Kidney (tissue), 22 donors: ENCODE measurements around the gene WDR46. TPM values are rescaled to one million over a fixed set of nuclear protein-coding genes. Genes with fewer than 3 reads are reported as not detected.
A peak's percentile ranks its signal among the peaks of the same experiment; 100 is the strongest.

Experiments used
- DNase-seq, 5 donors: peaks; one replicate each; pipeline ENCODE4 v3.0.0-alpha.2; 2013 to 2020
- FAIRE-seq: peaks from 2 replicates; lab custom pipeline; 2012; peaks lifted over from hg19 to GRCh38; lab: Jason Lieb, UNC
- H3K27ac ChIP-seq, 2 donors: one replicate each; pipeline ENCODE4 v1.7.0; 2013; ENCODE audit warnings: low read depth in 2 of 2, low read length in 2 of 2, inconsistent platforms in 1 of 2
- H3K27me3 ChIP-seq: one replicate; pipeline ENCODE4 v1.7.1; 2013; ENCODE audit warnings: low read length, inconsistent platforms; ENCODE audit not compliant: control insufficient read depth, insufficient read depth
- H3K36me3 ChIP-seq, 3 donors: one replicate each; pipeline versions ENCODE4 v1.7.0 to v1.7.1; 2013; ENCODE audit warnings: low read length in 3 of 3, control low read depth in 1 of 3, inconsistent platforms in 1 of 3; ENCODE audit not compliant: insufficient read depth in 3 of 3, control insufficient read depth in 2 of 3
- H3K4me1 ChIP-seq, 3 donors: one replicate each; pipeline versions ENCODE4 v1.7.0 to v1.7.1; 2013; ENCODE audit warnings: low read length in 3 of 3, inconsistent platforms in 1 of 3, low read depth in 1 of 3; ENCODE audit not compliant: control insufficient read depth in 2 of 3, insufficient read depth in 2 of 3
- H3K4me3 ChIP-seq, 3 donors: one replicate each; pipeline versions ENCODE4 v1.7.0 to v1.8.1; 2013; ENCODE audit warnings: low read length in 3 of 3, control low read depth in 1 of 3, inconsistent platforms in 1 of 3
- H3K9ac ChIP-seq, 3 donors: one replicate each; pipeline versions ENCODE4 v1.7.0 to v1.7.1; 2013; ENCODE audit warnings: low read length in 3 of 3, control low read depth in 1 of 3, inconsistent platforms in 1 of 3
- H3K9me3 ChIP-seq, 3 donors: one replicate each; pipeline versions ENCODE4 v1.7.0 to v1.7.1; 2013; ENCODE audit warnings: low read length in 3 of 3, control low read depth in 1 of 3, inconsistent platforms in 1 of 3; ENCODE audit not compliant: control insufficient read depth in 2 of 3, insufficient read depth in 1 of 3
- CTCF ChIP-seq: IDR thresholded peaks from 3 replicates; pipeline ENCODE4 v1.5.1; 2012; ENCODE audit warnings: mild to moderate bottlenecking, moderate library complexity, borderline replicate concordance; ENCODE audit not compliant: insufficient read depth; ENCODE audit errors: extremely low read depth
- intact Hi-C: fragments of 100-400 bp; cut with DNase I; formaldehyde crosslinking; loops from one replicate; pipeline ENCODE4 v1.11.1; 2022
- long read RNA-seq, 10 donors: library from polyadenylated mRNA in 1 of 10; unstranded in 1 of 10; transcript quantifications; one replicate each; pipeline ENCODE4 v2.0.0 and lab custom pipeline, GENCODE V29; 2021 to 2026
- polyA plus RNA-seq: library from polyadenylated mRNA; stranded (reverse); fragments of 350-450 nt; fragmentation: Illumina TruSeq; extraction: RNeasy Lipid Tissue Mini Kit (QIAGEN cat#74804); gene quantifications from one replicate; pipeline ENCODE4 v1.2.3, GENCODE V29; 2014; ENCODE audit warnings: low read depth, low replicate concordance; ENCODE audit not compliant: insufficient read depth
- total RNA-seq: library from RNA; stranded (reverse); fragmentation: NEBNext Ultra II Directional; extraction: Animal tissue kit (Norgen Biotek cat#: 25700); gene quantifications from one replicate; pipeline ENCODE4 v1.2.1, GENCODE V29; 2021
- donor health status: control.
- donor health status: control.
- donor health status: control.
- donor health status: control.
- donor health status: control.
- donor health status: DM: yes; HTN: yes; CAD: no.
- donor health status: Normal renal cell carcinoma (clear cell type).

Gene WDR46
- total RNA-seq (40.3 TPM), polyA plus RNA-seq (46.5 TPM)
- long read RNA-seq, donor 1, transcript WDR46-231 (15 exons, 2,358 nt) = major isoform, 10 of 45 reads
- long read RNA-seq, donor 1, partial matches to known transcripts = 34 of 45 reads
- long read RNA-seq, donor 1, other reads (novel, unspliced or antisense) = 0 of 45 reads
- long read RNA-seq, donor 2, transcript WDR46-231 (15 exons, 2,358 nt) = major isoform, 5 of 5 reads
- long read RNA-seq, donor 2, partial matches to known transcripts = 0 of 5 reads
- long read RNA-seq, donor 2, other reads (novel, unspliced or antisense) = 0 of 5 reads
- long read RNA-seq, donor 3, partial matches to known transcripts = 72 of 83 reads
- long read RNA-seq, donor 3, other reads (novel, unspliced or antisense) = 7 of 83 reads
- long read RNA-seq, donor 4, partial matches to known transcripts = 0 of 5 reads
- long read RNA-seq, donor 4, other reads (novel, unspliced or antisense) = 0 of 5 reads
- long read RNA-seq, donor 5 = 0 reads
- long read RNA-seq, donor 6, partial matches to known transcripts = 0 of 1 reads
- long read RNA-seq, donor 6, other reads (novel, unspliced or antisense) = 0 of 1 reads
- long read RNA-seq, donor 7, transcript WDR46-231 (15 exons, 2,358 nt) = major isoform, 32 of 51 reads
- long read RNA-seq, donor 7, partial matches to known transcripts = 5 of 51 reads
- long read RNA-seq, donor 7, other reads (novel, unspliced or antisense) = 13 of 51 reads
- long read RNA-seq, donor 8, transcript WDR46-231 (15 exons, 2,358 nt) = major isoform, 5 of 5 reads
- long read RNA-seq, donor 8, partial matches to known transcripts = 0 of 5 reads
- long read RNA-seq, donor 8, other reads (novel, unspliced or antisense) = 0 of 5 reads
- long read RNA-seq, donor 9, partial matches to known transcripts = 0 of 1 reads
- long read RNA-seq, donor 9, other reads (novel, unspliced or antisense) = 0 of 1 reads
- long read RNA-seq, donor 10, partial matches to known transcripts = 0 of 2 reads
- long read RNA-seq, donor 10, other reads (novel, unspliced or antisense) = 0 of 2 reads

- H3K36me3 ChIP-seq = peaks cover 2 to 35% (median 11%) of the 10 kb centered on the region in 3 donors
- intact Hi-C loops = no loop called here
- H3K9ac ChIP-seq = peak within 1 kb of the TSS; percentile 82 to 97 (median 83)
- no peaks in the 10 kb centered on the region for H3K27me3 ChIP-seq
- peak within 1 kb of the TSS; percentile 89 to 99 (median 98) for H3K4me3 ChIP-seq
- no peaks in the 10 kb centered on the region for H3K9me3 ChIP-seq
- FAIRE-seq = no peak
- TF ChIP-seq CTCF = no peak
- DNase-seq = peak; percentile 81 to 97 (median 88)
- peak within 1 kb of the TSS; percentile 68 to 84 for H3K27ac ChIP-seq
- H3K4me1 ChIP-seq = peaks cover 0 to 16% (median 14%) of the 10 kb centered on the region in 3 donors
Observed at GRCh38 chr6:33288921-33289783, at the start of gene WDR46, which contains the start of gene PFDN6. Gene WDR46 (minus strand): TSS chr6:33289239. CDS start chr6:33289170, 69 bp downstream. Gene PFDN6 (plus strand): TSS chr6:33289601. CDS start chr6:33289857, 256 bp downstream.

- Histone ChIP-seq H3K4me1 (no peaks in the 10 kb centered on the region), H3K27ac (no peak overlapping the region), H3K9ac (no peak overlapping the region), H3K4me3 (no peak overlapping the region), H3K27me3 (no peaks in the 10 kb centered on the region), H3K36me3 (no peaks in the 10 kb centered on the region), H3K9me3 (no peaks in the 10 kb centered on the region)
- no peak for TF ChIP-seq CTCF
- intact Hi-C loops = no loop called here
- FAIRE-seq = no peak
- no peak for DNase-seq
Observed at GRCh38 chr6:33336495-33336894, 47.5 kb upstream of the WDR46 start.

- FAIRE-seq = no peak
- Histone ChIP-seq H3K9me3 (no peaks in the 10 kb centered on the region), H3K9ac (no peak overlapping the region), H3K27ac (no peak overlapping the region), H3K4me3 (no peak overlapping the region), H3K27me3 (no peaks in the 10 kb centered on the region), H3K4me1 (no peaks in the 10 kb centered on the region), H3K36me3 (no peaks in the 10 kb centered on the region)
- intact Hi-C loops = no loop called here
- DNase-seq = no peak
- no peak for TF ChIP-seq CTCF
Observed at GRCh38 chr6:33335916-33336315, 46.9 kb upstream of the WDR46 start.
